Ovary (tissue), 9 donors: ENCODE measurements around the gene SPINK13. TPM values are rescaled to one million over a fixed set of nuclear protein-coding genes. Genes with fewer than 3 reads are reported as not detected.
A peak's percentile ranks its signal among the peaks of the same experiment; 100 is the strongest.
"Not testable (repeated sequence)": the region's sequence is repeated elsewhere in the genome, so short reads cannot be mapped to it uniquely, and the experiment has no call there.

Source experiments
- DNase-seq, 5 donors: peaks; one replicate each; pipeline ENCODE4 v3.0.0-alpha.2; 2019 to 2020
- H3K27ac ChIP-seq, 2 donors: fragments of 200-600 bp; one replicate each; pipeline versions ENCODE4 v1.5.1 to v1.8.0; 2019 to 2022
- H3K27me3 ChIP-seq: fragments of 200-600 bp; one replicate; pipeline ENCODE4 v1.8.0; 2022
- H3K36me3 ChIP-seq: fragments of 200-600 bp; sonication (generic); one replicate; pipeline ENCODE4 v1.5.1; 2019
- H3K4me1 ChIP-seq: one replicate; pipeline ENCODE4 v1.8.1; 2013; ENCODE audit warnings: mild to moderate bottlenecking, moderate library complexity; ENCODE audit not compliant: insufficient read depth
- H3K4me3 ChIP-seq: fragments of 200-600 bp; sonication (generic); one replicate; pipeline ENCODE4 v1.5.1; 2017
- H3K9me3 ChIP-seq, 2 donors: fragments of 200-600 bp in 1 of 2; sonication (generic) in 1 of 2; one replicate each; pipeline versions ENCODE4 v1.5.1 to v1.8.1; 2013 to 2019; ENCODE audit warnings: mild to moderate bottlenecking in 1 of 2, moderate library complexity in 1 of 2
- EP300 ChIP-seq: sonication (generic); formaldehyde crosslinking; IDR thresholded peaks from one replicate; pipeline ENCODE4 v1.6.1; 2017; ENCODE audit warnings: antibody characterized with exemption
- POLR2A ChIP-seq: fragments of 450-650 bp; IDR thresholded peaks from one replicate; pipeline ENCODE4 v1.6.1; 2017; ENCODE audit warnings: antibody characterized with exemption, mild to moderate bottlenecking, moderate library complexity
- WGBS, 3 donors: extraction: QIAGEN DNeasy Blood & Tissue Kit in 1 of 3; methylation state at CpG; one replicate each; pipeline versions ENCODE4 v1.1.5 to v1.1.7; 2013 to 2017; 5-methylcytosine and 5-hydroxymethylcytosine counted together
- intact Hi-C, 4 donors: fragments of 100-400 bp; cut with DNase I; formaldehyde crosslinking; loops; one replicate each; pipeline versions ENCODE4 v1.11.0 to v1.15.1; 2022 to 2023
- polyA plus RNA-seq, 2 donors: library from polyadenylated mRNA; stranded (reverse); fragments of 200-250 nt in 1 of 2; fragments of 350-450 nt in 1 of 2; fragmentation: Illumina TruSeq in 1 of 2; extraction: RNeasy Lipid Tissue Mini Kit (QIAGEN cat#74804) in 1 of 2; gene quantifications; one replicate each; pipeline ENCODE4 v1.2.3, GENCODE V29; 2013 to 2014
- small RNA-seq: library from RNA; depleted of rRNA; stranded (forward); fragments of <200 nt; gene quantifications from one replicate; pipeline ENCODE3, GENCODE V24; 2016
- total RNA-seq, 7 donors: library from RNA; depleted of rRNA in 2 of 7; stranded (reverse); fragments of >200 nt in 2 of 7; fragmentation: NEBNext Ultra II Directional in 3 of 7; extraction: Animal tissue kit (Norgen Biotek cat#: 25700) in 3 of 7; gene quantifications; one replicate each; pipeline versions ENCODE4 v1.1.0 to v1.2.4, GENCODE V29; 2016 to 2023
- TF ChIP-seq, protein P1 (sequence below), 3 donors: fragments of 450-650 bp in 2 of 3; fragments of 200-600 bp in 1 of 3; IDR thresholded peaks; one replicate each; pipeline versions ENCODE4 v1.5.1 to v1.8.0; 2016 to 2022; ENCODE audit warnings: antibody characterized with exemption in 3 of 3, mild to moderate bottlenecking in 1 of 3
- donor health status: DM: no; HTN: no; CAD: no; lungs with moderate emphysema.
- donor health status: DM: no; HTN: no; CAD: no.
- donor health status: Bipolar disorder and iron deficiency.
- donor health status: DM: yes; HTN: yes; CAD: no.
- donor health status: DM: no; HTN: no; CAD: no.
- donor health status: DM: yes; HTN: yes; CAD: no.

SPINK13 gene
- total and polyA plus RNA-seq, 9 donors, result 0.21 to 5.7 (median 1.4) TPM; not detected in 5

DNA sequence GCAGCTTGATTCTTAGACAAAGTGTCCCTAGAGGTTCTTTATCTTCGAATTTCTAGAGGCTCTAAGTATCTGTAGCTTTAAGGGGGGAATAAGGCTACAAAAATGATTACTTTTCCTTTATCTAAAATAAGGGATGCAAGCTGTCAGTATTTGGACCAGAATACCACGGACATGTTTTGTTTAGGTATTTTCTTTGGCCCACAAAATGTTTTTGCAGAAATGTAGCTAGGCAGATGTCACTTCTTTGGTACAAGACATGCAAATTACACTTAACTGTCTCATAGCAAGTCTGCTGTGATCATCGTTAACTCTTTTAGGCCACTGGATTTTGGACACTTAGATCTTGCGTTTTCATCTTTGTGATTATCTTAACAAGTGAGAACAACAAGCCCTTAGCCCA, 46.1 kb downstream of the SPINK13 start:
- H3K27ac ChIP-seq, result no peak overlapping the region
- H3K9me3 ChIP-seq, result no peaks in the 10 kb centered on the region
- H3K27me3 ChIP-seq, result no peaks in the 10 kb centered on the region
- no peaks in the 10 kb centered on the region for H3K4me1 ChIP-seq
- no peak for DNase-seq
- H3K4me3 ChIP-seq, result no peak overlapping the region
- H3K36me3 ChIP-seq, result no peaks in the 10 kb centered on the region
- TF ChIP-seq POLR2A (no peak), EP300 (no peak)
- TF ChIP-seq, protein P1, sequence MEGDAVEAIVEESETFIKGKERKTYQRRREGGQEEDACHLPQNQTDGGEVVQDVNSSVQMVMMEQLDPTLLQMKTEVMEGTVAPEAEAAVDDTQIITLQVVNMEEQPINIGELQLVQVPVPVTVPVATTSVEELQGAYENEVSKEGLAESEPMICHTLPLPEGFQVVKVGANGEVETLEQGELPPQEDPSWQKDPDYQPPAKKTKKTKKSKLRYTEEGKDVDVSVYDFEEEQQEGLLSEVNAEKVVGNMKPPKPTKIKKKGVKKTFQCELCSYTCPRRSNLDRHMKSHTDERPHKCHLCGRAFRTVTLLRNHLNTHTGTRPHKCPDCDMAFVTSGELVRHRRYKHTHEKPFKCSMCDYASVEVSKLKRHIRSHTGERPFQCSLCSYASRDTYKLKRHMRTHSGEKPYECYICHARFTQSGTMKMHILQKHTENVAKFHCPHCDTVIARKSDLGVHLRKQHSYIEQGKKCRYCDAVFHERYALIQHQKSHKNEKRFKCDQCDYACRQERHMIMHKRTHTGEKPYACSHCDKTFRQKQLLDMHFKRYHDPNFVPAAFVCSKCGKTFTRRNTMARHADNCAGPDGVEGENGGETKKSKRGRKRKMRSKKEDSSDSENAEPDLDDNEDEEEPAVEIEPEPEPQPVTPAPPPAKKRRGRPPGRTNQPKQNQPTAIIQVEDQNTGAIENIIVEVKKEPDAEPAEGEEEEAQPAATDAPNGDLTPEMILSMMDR (IDR thresholded peaks at IDR 0.05), result no peak
- 16 to 29% (median 17%) methylated on average over 4 of the region's 4 CpGs for WGBS, 3 donors
- intact Hi-C loops, result no loop called here

DNA sequence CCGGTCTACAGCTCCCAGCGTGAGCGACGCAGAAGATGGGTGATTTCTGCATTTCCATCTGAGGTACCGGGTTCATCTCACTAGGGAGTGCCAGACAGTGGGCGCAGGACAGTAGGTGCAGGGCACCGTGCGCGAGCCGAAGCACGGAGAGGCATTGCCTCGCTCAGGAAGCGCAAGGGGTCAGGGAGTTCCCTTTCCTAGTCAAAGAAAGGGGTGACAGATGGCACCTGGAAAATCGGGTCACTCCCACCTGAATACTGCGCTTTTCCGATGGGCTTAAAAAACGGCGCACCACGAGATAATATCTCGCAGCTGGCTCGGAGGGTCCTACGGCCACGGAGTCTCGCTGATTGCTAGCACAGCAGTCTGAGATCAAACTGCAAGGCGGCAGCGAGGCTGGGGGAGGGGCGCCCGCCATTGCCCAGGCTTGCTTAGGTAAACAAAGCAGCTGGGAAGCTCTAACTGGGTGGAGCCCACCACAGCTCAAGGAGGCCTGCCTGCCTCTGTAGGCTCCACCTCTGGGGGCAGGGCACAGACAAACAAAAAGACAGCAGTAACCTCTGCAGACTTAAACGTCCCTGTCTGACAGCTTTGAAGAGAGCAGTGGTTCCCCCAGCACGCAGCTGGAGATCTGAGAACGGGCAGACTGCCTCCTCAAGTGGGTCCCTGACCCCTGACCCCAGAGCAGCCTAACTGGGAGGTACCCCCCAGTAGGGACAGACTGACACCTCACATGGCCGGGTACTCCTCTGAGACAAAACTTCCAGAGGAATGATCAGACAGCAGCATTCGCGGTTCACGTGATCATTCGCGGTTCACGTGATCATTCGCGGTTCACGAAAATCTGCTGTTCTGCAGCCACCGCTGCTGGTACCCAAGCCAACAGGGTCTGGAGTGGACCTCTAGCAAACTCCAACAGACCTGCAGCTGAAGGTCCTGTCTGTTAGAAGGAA, 51.7 kb downstream of the SPINK13 start:
- intact Hi-C loops, H3K27me3 ChIP-seq: not testable (repeated sequence)

DNA sequence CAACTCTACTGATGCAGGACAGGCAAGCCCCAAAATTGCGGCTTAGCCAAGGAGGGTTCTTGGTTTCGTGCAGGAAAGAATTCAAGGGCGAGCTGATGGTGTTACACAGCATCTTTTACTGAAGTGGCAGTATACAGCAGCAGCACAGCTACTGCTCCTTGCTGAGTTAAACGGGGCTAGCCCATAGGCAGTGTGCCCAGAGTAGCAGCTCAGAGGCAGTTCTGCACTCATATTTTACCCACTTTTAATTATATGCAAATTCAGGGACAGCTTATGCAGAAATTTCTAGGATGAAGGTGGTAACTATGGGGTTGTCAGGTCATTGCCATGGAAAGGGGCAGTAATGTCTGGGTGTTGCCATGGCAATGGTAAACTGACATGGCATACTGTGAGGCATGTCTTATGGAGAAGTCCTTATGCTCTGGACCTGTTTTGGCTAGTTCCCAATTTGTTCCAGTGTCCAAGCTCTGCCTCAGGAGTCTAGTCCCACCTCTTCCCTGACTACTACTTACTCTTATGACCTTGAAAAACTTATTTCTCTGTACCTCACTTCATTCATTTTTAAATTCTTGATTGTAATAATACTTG, 64.8 kb downstream of the SPINK13 start:
- Histone ChIP-seq H3K9me3 (no peaks in the 10 kb centered on the region), H3K27ac (no peak overlapping the region), H3K27me3 (no peaks in the 10 kb centered on the region), H3K4me3 (no peak overlapping the region), H3K4me1 (no peaks in the 10 kb centered on the region), H3K36me3 (no peaks in the 10 kb centered on the region)
- WGBS, 3 donors, result 84 to 93% (median 87%) methylated on average over 4 of the region's 4 CpGs
- TF ChIP-seq, protein P1 (IDR thresholded peaks at IDR 0.05), result no peak
- no peak for TF ChIP-seq POLR2A
- no peak for TF ChIP-seq EP300
- intact Hi-C loops, result no loop called here
- no peak for DNase-seq

More for the DNA sequence above, 51.7 kb downstream of the SPINK13 start:
- H3K36me3 ChIP-seq, H3K4me3 ChIP-seq, H3K27ac ChIP-seq, H3K4me1 ChIP-seq, H3K9me3 ChIP-seq: not testable (repeated sequence)
- DNase-seq, result peak in 2 of 5 donors; percentile 9 to 31
- WGBS, 3 donors, result 11 to 43% (median 14%) methylated on average over 37 to 41 of the region's 42 CpGs

DNA sequence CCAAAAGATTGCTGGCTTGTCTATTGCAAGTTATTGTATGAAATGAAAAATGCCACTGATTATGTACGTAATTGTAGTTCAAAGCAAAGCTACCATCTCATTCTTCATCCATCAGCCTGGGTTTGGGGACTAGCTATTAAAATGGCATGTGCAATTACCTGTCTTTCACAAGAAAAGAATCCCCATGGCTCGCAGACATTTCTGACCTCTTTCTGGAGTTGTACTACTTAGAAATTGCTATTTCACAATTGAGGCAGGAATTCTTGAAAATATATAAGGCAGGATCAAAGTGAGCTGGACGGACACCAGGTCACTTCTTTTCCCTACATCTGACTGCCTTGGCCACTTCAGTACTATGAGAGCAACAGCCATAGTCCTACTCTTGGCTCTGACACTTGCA, 66.7 kb downstream of the SPINK13 start, which contains the start of gene SPINK9:
Gene SPINK9 (plus strand): TSS at position 301 of the 400 bp plus-strand sequence. CDS start 55 bp downstream, at position 356.
- no peak for DNase-seq
- Histone ChIP-seq H3K4me3 (no peak within 1 kb of the TSS), H3K9me3 (no peaks in the 10 kb centered on the region), H3K4me1 (no peaks in the 10 kb centered on the region), H3K27ac (no peak within 1 kb of the TSS), H3K27me3 (no peaks in the 10 kb centered on the region), H3K36me3 (no peaks in the 10 kb centered on the region)
- TF ChIP-seq EP300, result no peak
- TF ChIP-seq, protein P1 (IDR thresholded peaks at IDR 0.05), result no peak
- no peak for TF ChIP-seq POLR2A
- WGBS, 3 donors, result 93 to 97% (median 96%) methylated on average over 3 of the region's 3 CpGs
- intact Hi-C loops, result no loop called here

Small RNAs within 50 kb of the gene (small RNA-seq; reads per million reads assigned to genes)
- not detected for gene HMGN1P16

Other genes with a start within 250 kb of the SPINK13 start
- 1 to 10 TPM in 2 of 7 donors, under 1 TPM in 4, not detected in 1; 0.12 to 4.5 (median 0.55) TPM for gene SPINK5, start 204.8 kb upstream of the SPINK13 start, total RNA-seq
- gene SPINK5, start 204.8 kb upstream of the SPINK13 start, polyA plus RNA-seq, result under 1 TPM; 0.17 to 0.90 TPM
- gene SPINK14, start 100.2 kb upstream of the SPINK13 start, total RNA-seq, result not detected
- gene SPINK14, start 100.2 kb upstream of the SPINK13 start, polyA plus RNA-seq, result not detected
- gene SPINK6, start 65.8 kb upstream of the SPINK13 start, total RNA-seq, result under 1 TPM in 1 of 7 donors, not detected in 6; 0.57 TPM
- not detected for gene SPINK6, start 65.8 kb upstream of the SPINK13 start, polyA plus RNA-seq
- gene MARCOL, start 30.3 kb upstream of the SPINK13 start, total RNA-seq, result under 1 TPM in 2 of 7 donors, not detected in 5; 0.20 to 0.72 TPM
- gene MARCOL, start 30.3 kb upstream of the SPINK13 start, polyA plus RNA-seq, result not detected
- gene SPINK7, start 43.6 kb downstream of the SPINK13 start, total RNA-seq, result not detected
- not detected for gene SPINK7, start 43.6 kb downstream of the SPINK13 start, polyA plus RNA-seq
- gene SPINK9, start 66.8 kb downstream of the SPINK13 start, total RNA-seq, result not detected
- gene SPINK9, start 66.8 kb downstream of the SPINK13 start, polyA plus RNA-seq, result not detected
- 10 to 100 TPM; 31.2 to 47.0 (median 38.0) TPM for gene FBXO38, start 115.2 kb downstream of the SPINK13 start, total RNA-seq
- gene FBXO38, start 115.2 kb downstream of the SPINK13 start, polyA plus RNA-seq, result 10 to 100 TPM; 16.7 to 34.2 TPM